AG04449 (cell line): ENCODE data around the gene RASAL3.

ENCODE experiments used
- CTCF ChIA-PET: fragments of 350-600 bp; formaldehyde crosslinking; extraction: SDS; loops from one replicate; lab custom pipeline; 2021; ENCODE audit warnings: antibody characterized with exemption; lab: Yijun Ruan, JAX
- POLR2A ChIA-PET: fragments of 400-600, 350-600 bp; formaldehyde crosslinking; extraction: SDS; loops from one replicate; lab custom pipeline; 2020; ENCODE audit warnings: antibody characterized with exemption, inconsistent platforms; lab: Yijun Ruan, JAX
- DNase-seq: peaks from one replicate; pipeline ENCODE4 v3.0.0-alpha.2; 2010; ENCODE audit warnings: low read depth, low spot score
- H3K4me3 ChIP-seq: 2 replicates; pipeline ENCODE4 v1.5.1; 2011; ENCODE audit warnings: low read depth, mild to moderate bottlenecking, control low read depth, low read length
- TF ChIP-seq, protein P1 (sequence below): IDR thresholded peaks from one replicate; pipeline ENCODE4 v1.5.1; 2011; ENCODE audit warnings: mild to moderate bottlenecking, moderate library complexity, low read length, control low read depth, inconsistent platforms; ENCODE audit not compliant: insufficient read depth; ENCODE audit errors: missing control alignments

Gene RASAL3

DNA sequence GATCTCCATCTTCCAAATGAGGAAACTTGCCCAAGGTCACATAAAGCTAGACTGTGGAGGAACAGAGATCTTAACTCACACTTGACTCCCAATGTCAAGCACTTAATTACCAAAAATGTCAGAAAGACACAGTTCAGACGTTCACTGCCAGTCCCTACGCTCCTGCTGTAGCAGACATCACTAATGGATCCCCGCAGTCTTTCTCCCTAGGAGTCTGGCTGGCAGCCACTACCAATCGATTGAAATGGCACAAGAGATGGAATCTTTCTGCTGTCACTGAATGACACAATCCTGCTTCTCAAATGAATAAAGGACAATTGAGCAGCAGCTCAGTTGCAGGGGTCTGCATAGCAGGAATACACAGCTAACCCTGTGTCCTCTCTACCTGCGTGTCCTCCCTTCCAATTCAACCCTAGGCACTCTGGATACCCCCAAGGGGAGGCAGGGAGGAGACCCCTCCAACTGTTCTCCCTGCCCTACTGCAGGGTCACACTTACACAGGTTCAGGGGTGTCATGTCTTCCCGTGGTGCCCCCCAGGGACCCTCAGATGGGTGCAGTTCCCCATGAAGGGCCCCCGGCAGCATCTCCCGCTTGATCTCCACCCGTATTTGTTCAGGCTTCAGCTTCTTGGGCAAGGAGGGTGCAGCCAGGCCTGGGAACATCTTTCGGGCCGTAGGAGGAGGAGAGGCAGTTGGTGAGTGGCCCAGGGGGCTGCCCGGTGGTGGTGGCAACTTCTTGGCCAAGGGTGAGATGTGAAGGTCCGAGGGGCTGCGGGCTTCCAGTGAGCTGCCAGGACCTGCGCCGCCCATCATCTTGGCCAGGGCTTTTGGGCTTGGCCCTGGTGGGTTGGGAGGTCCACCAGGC, 37.6 kb downstream of the RASAL3 start:
- CTCF ChIA-PET = no interaction called here
- POLR2A ChIA-PET = no interaction called here
- H3K4me3 ChIP-seq = no peak overlapping the region
- TF ChIP-seq, protein P1, sequence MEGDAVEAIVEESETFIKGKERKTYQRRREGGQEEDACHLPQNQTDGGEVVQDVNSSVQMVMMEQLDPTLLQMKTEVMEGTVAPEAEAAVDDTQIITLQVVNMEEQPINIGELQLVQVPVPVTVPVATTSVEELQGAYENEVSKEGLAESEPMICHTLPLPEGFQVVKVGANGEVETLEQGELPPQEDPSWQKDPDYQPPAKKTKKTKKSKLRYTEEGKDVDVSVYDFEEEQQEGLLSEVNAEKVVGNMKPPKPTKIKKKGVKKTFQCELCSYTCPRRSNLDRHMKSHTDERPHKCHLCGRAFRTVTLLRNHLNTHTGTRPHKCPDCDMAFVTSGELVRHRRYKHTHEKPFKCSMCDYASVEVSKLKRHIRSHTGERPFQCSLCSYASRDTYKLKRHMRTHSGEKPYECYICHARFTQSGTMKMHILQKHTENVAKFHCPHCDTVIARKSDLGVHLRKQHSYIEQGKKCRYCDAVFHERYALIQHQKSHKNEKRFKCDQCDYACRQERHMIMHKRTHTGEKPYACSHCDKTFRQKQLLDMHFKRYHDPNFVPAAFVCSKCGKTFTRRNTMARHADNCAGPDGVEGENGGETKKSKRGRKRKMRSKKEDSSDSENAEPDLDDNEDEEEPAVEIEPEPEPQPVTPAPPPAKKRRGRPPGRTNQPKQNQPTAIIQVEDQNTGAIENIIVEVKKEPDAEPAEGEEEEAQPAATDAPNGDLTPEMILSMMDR = no peak
- no peak for DNase-seq

- CTCF ChIA-PET = no interaction called here
Measured at GRCh38 chr19:15425321-15425950, 38.9 kb downstream of the RASAL3 start.

DNA sequence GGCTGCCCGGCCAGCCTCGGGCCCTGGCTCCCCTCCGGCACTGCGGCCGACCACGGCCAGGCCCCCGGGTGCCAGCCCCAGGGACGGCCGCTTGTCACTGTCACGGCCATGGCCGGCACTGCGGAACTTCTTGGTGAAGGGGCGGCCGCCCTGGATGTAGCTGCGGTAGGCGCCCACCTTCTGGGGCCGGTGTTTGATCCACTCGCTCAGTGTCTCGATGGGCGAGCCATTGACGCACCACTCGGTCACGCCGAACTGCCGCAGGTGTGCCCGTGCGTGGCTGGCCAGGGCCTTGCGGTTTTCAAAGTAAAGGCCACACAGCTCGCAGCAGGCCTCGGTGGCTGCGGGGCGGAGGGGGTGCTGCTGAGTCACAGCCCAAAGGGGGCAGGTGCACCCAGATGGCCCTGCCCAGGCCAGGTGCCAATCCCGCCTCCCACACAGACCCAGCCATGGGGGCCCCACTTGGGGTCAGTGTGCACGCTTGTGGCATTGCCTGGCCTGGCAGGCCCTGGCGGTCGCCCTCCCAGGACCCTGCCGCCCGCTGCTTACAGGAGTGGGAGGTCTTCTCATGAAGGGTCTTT, 39.6 kb downstream of the RASAL3 start:
- ChIA-PET CTCF (no interaction called here), POLR2A (no interaction called here)
- TF ChIP-seq, protein P1 = no peak
- DNase-seq = no peak
- no peak overlapping the region for H3K4me3 ChIP-seq

More at GRCh38 chr19:15425321-15425950, 38.9 kb downstream of the RASAL3 start:
- TF ChIP-seq, protein P1 = no peak
- no peak for DNase-seq
- no peak overlapping the region for H3K4me3 ChIP-seq
- POLR2A ChIA-PET = no interaction called here

- POLR2A ChIA-PET = no interaction called here
- TF ChIP-seq, protein P1 = no peak
- CTCF ChIA-PET = interaction anchor here (0.8 kb wide), 1 partner anchor 13 kb away, joined by 3 read pairs; no protein-coding TSS in a partner anchor
- no peak for DNase-seq
- no peak overlapping the region for H3K4me3 ChIP-seq
Measured at GRCh38 chr19:15424121-15424520, 40.2 kb downstream of the RASAL3 start.

- H3K4me3 ChIP-seq = no peak overlapping the region
- CTCF ChIA-PET = no interaction called here
- POLR2A ChIA-PET = no interaction called here
Measured at GRCh38 chr19:15423130-15423529, 41.2 kb downstream of the RASAL3 start.

More at GRCh38 chr19:15423130-15423529, 41.2 kb downstream of the RASAL3 start:
- no peak for DNase-seq
- TF ChIP-seq, protein P1 = no peak
